WTC11 (cell line): ENCODE data around the gene CRISP2.

Experiments used
- ELF4 ChIP-seq: sonication (generic); formaldehyde crosslinking; IDR thresholded peaks from 2 replicates; pipeline ENCODE4 v1.8.1; 2022; ENCODE audit warnings: low read depth, mild to moderate bottlenecking, moderate library complexity, missing genetic modification reagents
- FOXJ3 ChIP-seq: sonication (generic); formaldehyde crosslinking; IDR thresholded peaks from 2 replicates; pipeline ENCODE4 v1.9.0; 2021; ENCODE audit warnings: missing genetic modification reagents, mild to moderate bottlenecking, borderline replicate concordance
- JUN ChIP-seq: sonication (generic); formaldehyde crosslinking; IDR thresholded peaks from 2 replicates; pipeline ENCODE4 v1.8.0; 2023; ENCODE audit warnings: mild to moderate bottlenecking, missing genetic modification reagents
- KAT7 ChIP-seq: sonication (generic); formaldehyde crosslinking; IDR thresholded peaks from 2 replicates; pipeline ENCODE4 v1.8.1; 2023; ENCODE audit warnings: missing genetic modification reagents, mild to moderate bottlenecking, borderline replicate concordance
- RELA ChIP-seq: sonication (generic); formaldehyde crosslinking; IDR thresholded peaks from 2 replicates; pipeline ENCODE4 v1.8.1; 2022; ENCODE audit warnings: missing genetic modification reagents, mild to moderate bottlenecking, borderline replicate concordance
- SP1 ChIP-seq: sonication (generic); formaldehyde crosslinking; conservative IDR thresholded peaks from 2 replicates; pipeline ENCODE4 v1.8.1; 2022; ENCODE audit warnings: missing genetic modification reagents
- ZNF121 ChIP-seq: sonication (generic); formaldehyde crosslinking; IDR thresholded peaks from 2 replicates; pipeline ENCODE4 v1.8.0; 2023; ENCODE audit warnings: missing genetic modification reagents
- TF ChIP-seq, protein P1 (sequence below): fragments of 200-600 bp; IDR thresholded peaks from 2 replicates; pipeline ENCODE4 v1.8.0; 2022; ENCODE audit warnings: antibody characterized with exemption
- TF ChIP-seq, protein P2 (sequence below): sonication (generic); formaldehyde crosslinking; IDR thresholded peaks from 2 replicates; pipeline ENCODE4 v1.8.0; 2022; ENCODE audit warnings: mild to moderate bottlenecking, missing genetic modification reagents

DNA sequence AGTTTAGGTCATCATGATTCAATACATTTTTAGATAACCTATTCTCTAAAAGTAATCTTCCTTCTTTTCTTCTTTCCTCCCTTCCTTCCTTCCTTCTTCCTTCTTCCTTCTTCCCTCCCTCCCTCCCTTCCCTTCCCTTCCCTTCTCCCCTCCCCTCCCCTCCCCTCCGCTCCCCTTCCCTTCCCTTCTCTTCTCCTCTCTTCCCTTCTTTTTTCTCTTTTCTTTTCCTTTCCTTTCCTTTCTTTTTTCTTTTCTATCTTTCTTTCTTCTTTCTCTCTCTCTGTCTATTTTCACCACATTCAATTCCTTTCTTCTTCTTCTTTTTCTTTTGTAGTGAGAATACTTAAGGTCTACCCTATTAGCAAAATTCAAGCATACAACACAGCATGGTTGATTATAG is 59.4 kb downstream of the CRISP2 start:
- no peak for TF ChIP-seq ELF4
- TF ChIP-seq RELA (CRISPR knock-in tag) = no peak
- TF ChIP-seq SP1 (CRISPR knock-in tag) = no peak
- TF ChIP-seq FOXJ3 (CRISPR knock-in tag) = no peak
- TF ChIP-seq ZNF121 (CRISPR knock-in tag) = no peak
- no peak for TF ChIP-seq JUN
- TF ChIP-seq, protein P1, sequence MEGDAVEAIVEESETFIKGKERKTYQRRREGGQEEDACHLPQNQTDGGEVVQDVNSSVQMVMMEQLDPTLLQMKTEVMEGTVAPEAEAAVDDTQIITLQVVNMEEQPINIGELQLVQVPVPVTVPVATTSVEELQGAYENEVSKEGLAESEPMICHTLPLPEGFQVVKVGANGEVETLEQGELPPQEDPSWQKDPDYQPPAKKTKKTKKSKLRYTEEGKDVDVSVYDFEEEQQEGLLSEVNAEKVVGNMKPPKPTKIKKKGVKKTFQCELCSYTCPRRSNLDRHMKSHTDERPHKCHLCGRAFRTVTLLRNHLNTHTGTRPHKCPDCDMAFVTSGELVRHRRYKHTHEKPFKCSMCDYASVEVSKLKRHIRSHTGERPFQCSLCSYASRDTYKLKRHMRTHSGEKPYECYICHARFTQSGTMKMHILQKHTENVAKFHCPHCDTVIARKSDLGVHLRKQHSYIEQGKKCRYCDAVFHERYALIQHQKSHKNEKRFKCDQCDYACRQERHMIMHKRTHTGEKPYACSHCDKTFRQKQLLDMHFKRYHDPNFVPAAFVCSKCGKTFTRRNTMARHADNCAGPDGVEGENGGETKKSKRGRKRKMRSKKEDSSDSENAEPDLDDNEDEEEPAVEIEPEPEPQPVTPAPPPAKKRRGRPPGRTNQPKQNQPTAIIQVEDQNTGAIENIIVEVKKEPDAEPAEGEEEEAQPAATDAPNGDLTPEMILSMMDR = no peak
- no peak for TF ChIP-seq KAT7 (CRISPR knock-in tag)
- TF ChIP-seq, protein P2, sequence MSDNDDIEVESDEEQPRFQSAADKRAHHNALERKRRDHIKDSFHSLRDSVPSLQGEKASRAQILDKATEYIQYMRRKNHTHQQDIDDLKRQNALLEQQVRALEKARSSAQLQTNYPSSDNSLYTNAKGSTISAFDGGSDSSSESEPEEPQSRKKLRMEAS (CRISPR knock-in tag) = no peak
